Effector memory CD4-positive, alpha-beta T cell (primary cell): ENCODE data around the gene KCNK15.

Experiments used
- DNase-seq, 3 donors: peaks; one replicate each; pipeline ENCODE4 v3.0.0-alpha.2; 2020
- H3K27ac ChIP-seq: 2 replicates; pipeline ENCODE4 v1.7.0; 2013; ENCODE audit warnings: mild to moderate bottlenecking, low read length, moderate library complexity; ENCODE audit not compliant: insufficient read depth, poor library complexity, severe bottlenecking
- H3K27me3 ChIP-seq: replicated peaks from 2 replicates; pipeline ENCODE4 v1.7.0; 2013; ENCODE audit warnings: mild to moderate bottlenecking, low read length; ENCODE audit not compliant: insufficient read depth, control insufficient read depth, poor library complexity, severe bottlenecking
- H3K36me3 ChIP-seq: 2 replicates; pipeline ENCODE4 v1.7.0; 2013; ENCODE audit warnings: mild to moderate bottlenecking, low read length, moderate library complexity; ENCODE audit not compliant: control insufficient read depth, insufficient read depth
- H3K4me1 ChIP-seq: 2 replicates; pipeline ENCODE4 v1.7.0; 2013; ENCODE audit warnings: low read length, mild to moderate bottlenecking; ENCODE audit not compliant: control insufficient read depth, insufficient read depth, poor library complexity, severe bottlenecking
- H3K4me3 ChIP-seq: 2 replicates; pipeline ENCODE4 v1.7.0; 2013; ENCODE audit warnings: low read length, low read depth, mild to moderate bottlenecking; ENCODE audit not compliant: insufficient read depth, poor library complexity, severe bottlenecking
- H3K9me3 ChIP-seq: 2 replicates; pipeline ENCODE4 v1.7.0; 2013; ENCODE audit warnings: mild to moderate bottlenecking, low read length, moderate library complexity; ENCODE audit not compliant: control insufficient read depth

Gene KCNK15

DNA sequence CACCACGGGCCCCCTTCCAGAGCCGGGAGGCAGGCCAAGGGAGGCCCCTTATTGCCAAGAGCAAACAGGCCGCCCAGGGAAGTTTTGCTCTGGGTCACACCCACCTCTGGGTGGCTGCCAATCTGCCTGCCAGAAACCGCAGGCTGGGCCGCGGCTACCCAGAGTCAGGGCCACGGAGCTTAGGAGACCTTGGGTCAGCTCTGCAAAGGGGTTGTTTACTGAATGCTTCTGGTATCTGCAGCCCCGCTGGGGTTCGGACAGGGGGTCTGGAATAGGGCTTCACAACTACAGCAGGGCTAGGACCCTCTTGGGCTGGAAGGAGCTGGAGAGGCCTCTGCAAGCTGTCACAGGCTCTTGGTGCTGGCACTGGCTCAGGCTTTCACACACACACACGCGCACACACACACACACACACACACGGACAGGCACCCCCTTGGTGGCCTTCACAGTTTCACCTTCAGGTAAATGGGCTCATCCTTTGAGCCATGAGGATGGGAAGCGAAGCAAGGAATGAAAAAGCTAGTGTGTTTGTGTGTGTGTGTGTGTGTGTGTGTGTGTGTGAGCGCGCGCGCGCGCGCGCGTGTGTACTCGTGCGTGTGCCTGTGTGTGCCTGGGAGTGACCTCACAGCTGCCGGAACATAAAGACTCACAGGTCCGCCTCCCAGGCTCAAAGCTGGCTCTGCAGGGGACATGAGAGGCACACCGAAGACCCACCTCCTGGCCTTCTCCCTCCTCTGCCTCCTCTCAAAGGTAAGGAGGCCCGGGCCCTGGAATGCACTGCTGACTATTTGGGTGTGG, 30.8 kb upstream of the KCNK15 start, which contains the start of gene CCN5:
CCN5 (plus strand) TSS at position 669 of the 798 bp plus-strand sequence; CDS start at position 691, 22 bp downstream.
- no peak for DNase-seq
- Histone ChIP-seq H3K4me3 (no peak within 1 kb of the TSS), H3K4me1 (no peaks in the 10 kb centered on the region), H3K9me3 (no peaks in the 10 kb centered on the region), H3K27ac (no peak within 1 kb of the TSS), H3K27me3 (no peaks in the 10 kb centered on the region), H3K36me3 (no peaks in the 10 kb centered on the region)

DNA sequence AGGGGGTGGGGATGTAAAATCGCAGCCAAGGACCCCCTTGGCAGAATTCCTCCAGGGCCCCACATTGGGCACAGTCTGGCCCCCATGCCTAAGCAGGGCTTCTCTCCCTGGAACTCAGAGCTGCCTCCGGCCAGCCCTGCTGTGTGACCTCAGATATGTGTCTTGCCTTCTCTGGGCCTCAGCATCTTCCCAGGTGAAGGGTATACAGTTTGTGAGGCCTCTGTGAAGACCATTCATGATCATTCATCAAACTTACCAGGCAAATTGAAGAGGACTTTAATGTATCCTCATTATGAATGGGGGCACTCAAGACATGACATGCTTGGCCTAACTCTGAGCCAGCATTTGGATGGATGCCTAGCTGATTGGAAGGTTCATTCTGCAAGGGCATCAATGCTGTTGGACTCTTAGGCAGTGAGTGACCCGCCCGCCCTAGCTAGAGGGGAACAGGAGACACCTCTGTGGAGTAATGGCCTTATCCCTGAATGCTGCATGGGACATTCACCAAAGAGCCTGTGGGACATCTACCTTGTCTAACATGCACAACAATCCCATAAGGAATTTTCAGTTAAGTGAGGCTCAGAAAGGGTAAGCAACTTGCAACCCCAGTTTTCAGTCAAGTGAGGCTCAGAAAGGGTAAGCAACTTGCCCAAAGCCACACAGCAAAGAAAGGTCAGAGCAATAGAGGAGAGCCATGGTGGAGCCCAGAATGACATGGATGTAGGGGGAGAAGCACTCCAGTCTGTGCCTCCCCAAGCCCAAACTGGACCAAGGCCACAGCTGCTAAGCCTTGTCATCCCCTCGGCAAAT, 30.0 kb upstream of the KCNK15 start:
- Histone ChIP-seq H3K27me3 (no peaks in the 10 kb centered on the region), H3K27ac (no peak overlapping the region), H3K4me1 (no peaks in the 10 kb centered on the region), H3K4me3 (no peak overlapping the region), H3K36me3 (no peaks in the 10 kb centered on the region), H3K9me3 (no peaks in the 10 kb centered on the region)
- DNase-seq, result no peak

DNA sequence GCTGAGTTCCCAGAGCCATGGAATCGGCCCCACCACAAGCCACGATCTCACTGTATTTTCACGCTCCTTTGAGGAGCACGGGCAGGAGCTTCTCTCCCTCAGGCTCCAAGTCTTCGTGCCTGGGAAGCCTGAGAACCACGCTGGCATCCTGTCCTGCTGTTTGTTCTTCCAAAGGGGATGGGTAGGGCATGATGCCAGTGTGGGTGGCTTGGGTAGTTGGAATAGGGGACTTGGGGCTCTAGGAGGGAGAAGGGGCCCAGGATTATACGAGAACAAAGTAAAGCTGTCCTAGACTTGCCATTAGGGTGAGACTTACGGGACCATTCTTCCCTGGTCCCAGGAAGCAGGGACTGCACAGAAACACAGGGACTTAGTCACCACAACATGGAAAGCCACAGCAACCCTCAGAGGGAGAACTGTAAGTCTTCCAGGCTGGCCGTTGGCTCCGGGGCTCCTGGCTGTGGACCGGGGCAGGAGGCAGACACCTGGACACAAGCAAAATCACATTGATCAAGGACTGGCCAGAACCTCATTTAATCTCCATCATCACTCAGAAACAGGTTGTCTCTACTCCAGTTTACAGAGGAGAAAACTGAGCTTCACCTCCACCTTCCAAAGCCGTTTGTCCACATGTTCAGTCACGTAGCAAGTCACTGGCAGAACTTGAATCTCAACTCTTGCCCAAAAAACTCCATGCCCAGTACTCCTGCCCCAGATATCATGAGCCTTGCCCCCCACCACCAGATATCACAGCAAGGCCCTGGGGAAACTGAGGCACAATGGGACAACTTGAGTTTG, 29.2 kb upstream of the KCNK15 start:
- Histone ChIP-seq H3K4me1 (no peaks in the 10 kb centered on the region), H3K4me3 (no peak overlapping the region)

DNA sequence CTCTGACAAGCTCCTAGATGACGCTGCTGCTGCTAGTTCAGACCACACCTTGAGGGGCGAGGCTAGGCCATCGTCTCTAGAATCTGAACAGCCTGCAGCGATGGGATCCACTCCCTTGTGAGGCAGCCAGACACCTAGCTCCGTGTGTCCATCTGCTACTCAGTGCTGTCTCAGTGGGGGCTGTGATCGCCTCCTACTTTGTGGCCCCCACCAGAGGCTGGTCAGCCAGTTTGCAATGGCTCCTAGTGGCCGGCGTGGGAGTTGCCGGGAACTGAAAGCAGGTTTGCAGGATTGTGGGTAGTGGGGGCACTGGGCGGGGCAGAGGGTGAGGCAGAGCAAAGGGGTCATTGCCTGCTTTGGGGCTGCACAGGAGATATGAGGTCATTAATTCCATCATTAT, 27.7 kb upstream of the KCNK15 start:
- no peak overlapping the region for H3K27ac ChIP-seq
- no peak for DNase-seq
- no peaks in the 10 kb centered on the region for H3K9me3 ChIP-seq
- no peaks in the 10 kb centered on the region for H3K36me3 ChIP-seq
- no peaks in the 10 kb centered on the region for H3K27me3 ChIP-seq
- H3K4me3 ChIP-seq, result no peak overlapping the region
- no peaks in the 10 kb centered on the region for H3K4me1 ChIP-seq

More for the DNA sequence above, 29.2 kb upstream of the KCNK15 start:
- Histone ChIP-seq H3K27me3 (no peaks in the 10 kb centered on the region), H3K9me3 (no peaks in the 10 kb centered on the region), H3K27ac (no peak overlapping the region), H3K36me3 (no peaks in the 10 kb centered on the region)
- DNase-seq, result no peak

DNA sequence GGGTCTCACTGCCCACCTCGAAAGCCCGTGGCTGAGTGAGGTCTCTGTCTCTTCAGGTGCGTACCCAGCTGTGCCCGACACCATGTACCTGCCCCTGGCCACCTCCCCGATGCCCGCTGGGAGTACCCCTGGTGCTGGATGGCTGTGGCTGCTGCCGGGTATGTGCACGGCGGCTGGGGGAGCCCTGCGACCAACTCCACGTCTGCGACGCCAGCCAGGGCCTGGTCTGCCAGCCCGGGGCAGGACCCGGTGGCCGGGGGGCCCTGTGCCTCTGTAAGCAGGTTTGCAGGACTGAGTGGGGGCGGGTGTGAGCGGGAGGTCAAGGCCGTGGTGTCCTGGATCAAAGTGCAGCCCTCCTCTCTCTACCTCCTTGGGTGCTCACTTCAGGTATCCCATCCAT, 25.8 kb upstream of the KCNK15 start:
- Histone ChIP-seq H3K36me3 (no peaks in the 10 kb centered on the region), H3K27me3 (no peaks in the 10 kb centered on the region), H3K27ac (no peak overlapping the region), H3K9me3 (no peaks in the 10 kb centered on the region), H3K4me1 (no peaks in the 10 kb centered on the region), H3K4me3 (no peak overlapping the region)
- no peak for DNase-seq

DNA sequence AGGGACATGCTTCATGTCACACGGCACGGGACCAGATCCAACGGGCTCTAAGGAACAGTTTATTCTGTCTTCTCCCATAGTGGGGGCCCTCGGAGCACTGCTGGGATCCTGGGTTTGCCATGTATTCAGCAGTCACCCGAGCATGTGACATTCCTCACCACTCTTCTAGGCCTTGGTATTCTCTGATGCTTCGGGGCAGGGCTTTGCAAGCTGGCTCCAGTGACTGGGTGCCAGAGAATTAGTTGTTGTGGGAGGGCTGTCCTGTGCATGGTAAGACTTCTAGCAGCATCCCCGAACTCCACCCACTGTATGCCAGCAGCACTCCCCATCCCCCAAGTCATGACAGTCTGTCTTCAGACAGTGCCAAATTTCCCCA, 25.1 kb upstream of the KCNK15 start:
- DNase-seq, result no peak
- Histone ChIP-seq H3K4me1 (no peaks in the 10 kb centered on the region), H3K4me3 (no peak overlapping the region), H3K27ac (no peak overlapping the region), H3K36me3 (no peaks in the 10 kb centered on the region), H3K27me3 (no peaks in the 10 kb centered on the region), H3K9me3 (no peaks in the 10 kb centered on the region)

DNA sequence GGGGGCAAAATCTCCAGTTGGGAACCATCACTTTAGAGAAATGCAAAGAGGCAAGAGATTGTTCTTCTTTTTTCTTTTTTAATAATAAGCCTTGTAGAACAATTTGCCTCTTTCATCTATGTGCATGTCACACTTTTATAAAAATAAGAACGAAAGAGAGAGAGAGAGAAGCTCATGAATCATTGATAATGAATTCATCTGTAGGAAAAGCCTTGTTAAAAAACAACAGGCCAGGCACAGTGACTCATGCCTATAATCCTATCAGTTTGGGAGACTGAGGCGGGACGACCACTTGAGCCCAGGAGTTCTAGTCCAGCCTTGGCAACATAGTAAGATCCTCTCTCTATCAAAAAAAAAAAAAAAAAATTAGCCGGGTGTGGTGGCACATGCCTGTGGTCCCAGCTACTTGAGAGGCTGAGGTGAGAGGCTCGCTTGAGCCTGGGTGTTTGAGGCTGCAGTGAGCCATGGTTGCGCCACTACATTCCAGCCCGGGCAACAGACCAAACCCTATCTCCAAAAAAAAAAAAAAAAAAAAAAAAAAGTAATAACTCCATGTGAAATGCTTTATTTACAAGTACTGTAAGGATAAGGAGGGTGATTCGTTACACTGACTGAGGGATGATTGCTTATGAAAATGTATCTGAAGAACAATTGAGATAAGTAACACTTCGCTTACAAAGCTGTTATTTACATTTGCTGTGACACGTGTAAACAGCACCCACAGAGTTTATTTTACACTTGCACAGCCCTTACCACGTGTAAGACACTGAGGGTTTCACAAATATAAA, 24.5 kb upstream of the KCNK15 start:
- no peaks in the 10 kb centered on the region for H3K4me1 ChIP-seq
- H3K4me3 ChIP-seq, result no peak overlapping the region
- no peak for DNase-seq
- H3K27me3 ChIP-seq, result no peaks in the 10 kb centered on the region
- H3K9me3 ChIP-seq, result no peaks in the 10 kb centered on the region
- H3K36me3 ChIP-seq, result no peaks in the 10 kb centered on the region
- H3K27ac ChIP-seq, result no peak overlapping the region

DNA sequence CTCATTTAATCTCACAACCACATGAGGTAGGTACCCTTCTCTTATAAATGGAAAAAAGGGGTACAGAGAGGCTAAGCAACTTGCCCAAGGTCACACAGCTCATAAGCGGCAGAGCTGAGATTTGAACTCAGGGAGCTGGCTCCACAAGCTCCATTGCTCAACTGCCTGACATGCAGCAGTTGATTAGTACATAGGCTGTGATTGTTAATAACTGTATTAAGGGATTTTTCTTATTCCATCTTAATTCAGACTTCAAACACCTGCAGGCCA, 23.9 kb upstream of the KCNK15 start:
- H3K27me3 ChIP-seq, result no peaks in the 10 kb centered on the region
- no peak for DNase-seq
- no peaks in the 10 kb centered on the region for H3K9me3 ChIP-seq
- H3K4me3 ChIP-seq, result no peak overlapping the region
- no peak overlapping the region for H3K27ac ChIP-seq
- no peaks in the 10 kb centered on the region for H3K4me1 ChIP-seq
- H3K36me3 ChIP-seq, result no peaks in the 10 kb centered on the region

DNA sequence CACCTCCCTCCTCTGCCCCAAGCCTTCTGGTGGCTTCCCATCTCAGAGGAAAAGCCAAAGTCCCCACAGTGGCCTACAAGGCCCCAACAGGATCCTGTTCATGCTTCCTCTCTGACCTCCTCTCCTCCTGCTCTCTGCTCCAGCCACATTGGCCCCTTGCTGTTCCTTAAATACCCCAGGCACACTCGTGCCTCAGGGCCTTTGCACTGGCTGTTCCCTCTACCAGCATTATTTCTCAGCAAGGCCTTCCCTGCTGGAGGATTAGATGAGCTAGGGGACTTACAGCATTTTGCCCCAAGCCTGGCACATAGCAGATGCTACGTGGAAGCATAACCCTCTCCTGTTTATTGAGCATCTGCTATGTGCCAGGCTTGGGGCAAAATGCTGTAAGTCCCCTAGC, 22.7 kb upstream of the KCNK15 start:
- Histone ChIP-seq H3K36me3 (no peaks in the 10 kb centered on the region), H3K4me1 (no peaks in the 10 kb centered on the region), H3K27me3 (no peaks in the 10 kb centered on the region), H3K27ac (no peak overlapping the region), H3K4me3 (no peak overlapping the region), H3K9me3 (no peaks in the 10 kb centered on the region)
- DNase-seq, result no peak
